HG03280 (cell line): ENCODE measurements around the gene IL21R.
A peak's percentile ranks its signal among the peaks of the same experiment; 100 is the strongest.

Experiments
- ATAC-seq: cut with Tn5 transposase; IDR thresholded peaks from one replicate; pipeline ENCODE4 v1.9.1; 2021; ENCODE audit warnings: mild to moderate bottlenecking, moderate library complexity; ENCODE audit not compliant: unreplicated experiment

Gene IL21R

DNA sequence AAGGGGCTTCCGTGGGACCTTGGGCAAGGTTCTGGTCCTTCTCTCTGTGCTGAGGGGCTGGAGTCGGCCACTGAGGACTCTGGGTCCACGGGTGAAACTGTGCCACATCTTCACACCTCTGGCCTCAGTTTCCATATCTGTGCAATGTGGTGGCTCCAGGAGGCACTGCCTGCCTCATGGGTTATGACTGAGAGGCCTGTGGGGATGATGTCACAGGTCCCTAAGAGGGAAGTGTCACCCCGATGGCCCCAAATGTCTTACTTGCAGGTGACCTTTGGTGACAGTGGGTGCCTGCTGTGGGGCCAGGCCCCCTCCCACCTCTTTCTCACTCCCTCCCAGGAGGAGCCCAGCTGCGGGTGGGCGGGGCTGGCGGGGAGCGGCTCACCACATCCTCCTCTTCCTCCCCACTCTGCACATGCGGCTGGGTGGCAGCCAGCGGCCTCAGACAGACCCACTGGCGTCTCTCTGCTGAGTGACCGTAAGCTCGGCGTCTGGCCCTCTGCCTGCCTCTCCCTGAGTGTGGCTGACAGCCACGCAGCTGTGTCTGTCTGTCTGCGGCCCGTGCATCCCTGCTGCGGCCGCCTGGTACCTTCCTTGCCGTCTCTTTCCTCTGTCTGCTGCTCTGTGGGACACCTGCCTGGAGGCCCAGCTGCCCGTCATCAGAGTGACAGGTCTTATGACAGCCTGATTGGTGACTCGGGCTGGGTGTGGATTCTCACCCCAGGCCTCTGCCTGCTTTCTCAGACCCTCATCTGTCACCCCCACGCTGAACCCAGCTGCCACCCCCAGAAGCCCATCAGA is at the start of gene IL21R:
TSS of gene IL21R (plus strand) at position 407 of the 801 bp plus-strand sequence. CDS start 27,898 bp downstream, outside the sequence.
- ATAC-seq: peak; percentile 60

DNA sequence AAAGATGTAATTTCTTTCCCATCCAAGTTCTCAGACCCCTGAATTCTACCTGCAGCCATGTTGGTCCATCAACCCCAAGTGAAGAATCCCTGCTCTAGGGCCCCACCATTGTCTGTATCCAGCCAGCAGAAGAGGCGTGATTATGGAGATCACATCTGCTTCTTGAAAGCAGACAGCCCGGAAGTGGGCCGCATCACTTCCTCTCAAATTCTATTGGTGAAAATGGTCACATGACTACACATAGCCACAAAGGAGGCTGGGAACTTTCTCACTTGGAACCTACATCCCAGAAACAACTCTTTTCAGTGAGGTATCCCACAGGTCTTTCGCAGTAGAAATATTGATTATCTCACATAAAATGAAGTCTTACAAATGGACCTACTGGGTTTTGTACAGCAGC is 48.1 kb upstream of the IL21R start:
- ATAC-seq: no peak

DNA sequence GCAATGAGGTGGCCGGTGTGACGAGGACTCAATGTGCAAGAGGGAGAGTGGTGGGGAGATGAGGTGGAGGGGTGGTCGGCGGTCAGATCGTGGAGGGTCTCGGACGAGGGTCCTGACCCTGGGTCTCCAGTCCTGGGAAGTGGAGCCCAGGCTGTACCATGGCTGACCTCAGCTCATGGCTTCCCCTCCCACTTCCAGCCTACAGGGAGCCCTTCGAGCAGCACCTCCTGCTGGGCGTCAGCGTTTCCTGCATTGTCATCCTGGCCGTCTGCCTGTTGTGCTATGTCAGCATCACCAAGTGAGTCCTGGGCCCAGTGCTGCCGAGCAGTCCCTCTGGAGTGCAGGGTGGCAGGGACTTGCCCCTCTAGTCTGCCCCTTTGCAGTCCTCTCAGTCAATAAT is 46.4 kb upstream of the IL21R start:
- ATAC-seq: no peak

DNA sequence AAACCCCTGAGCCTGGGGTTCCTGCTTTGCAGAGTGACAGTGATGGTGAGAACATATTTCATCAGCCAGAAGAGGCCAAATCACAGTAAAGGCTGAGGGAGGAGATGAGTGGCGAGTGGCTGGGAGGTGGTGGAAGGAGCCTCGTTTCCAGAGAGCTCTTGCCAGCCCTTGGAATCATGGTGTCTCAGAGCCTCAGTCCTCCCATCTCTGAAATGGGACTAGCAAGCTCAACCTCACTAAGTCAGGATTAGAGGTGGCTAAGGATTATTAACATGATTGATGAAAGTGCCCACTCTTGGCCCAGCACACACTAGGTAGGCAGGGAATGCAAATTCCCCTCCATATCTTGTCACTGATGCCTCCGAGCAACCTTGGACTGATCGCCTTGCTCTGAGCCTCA is 45.2 kb upstream of the IL21R start:
- no peak for ATAC-seq

DNA sequence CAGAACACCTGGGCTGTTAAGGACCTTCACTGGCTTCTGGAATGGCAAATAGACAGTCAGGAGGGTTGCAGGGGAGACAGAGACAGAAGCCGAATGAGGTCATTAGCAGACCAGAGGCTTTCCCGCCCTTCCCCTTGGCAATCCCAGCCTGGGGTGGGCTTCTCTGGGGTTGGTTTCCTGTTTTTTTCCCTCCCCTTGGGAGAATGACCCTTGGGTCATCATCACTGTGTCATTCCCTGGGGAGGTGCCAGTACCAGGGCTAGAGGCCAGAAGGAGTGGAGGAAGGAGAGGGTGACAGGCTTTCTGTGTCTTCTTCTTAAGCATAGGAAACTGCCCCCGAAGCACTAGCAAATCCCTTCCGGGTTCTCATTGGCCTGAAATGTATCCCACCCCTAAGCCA is 42.9 kb upstream of the IL21R start:
- ATAC-seq: no peak

DNA sequence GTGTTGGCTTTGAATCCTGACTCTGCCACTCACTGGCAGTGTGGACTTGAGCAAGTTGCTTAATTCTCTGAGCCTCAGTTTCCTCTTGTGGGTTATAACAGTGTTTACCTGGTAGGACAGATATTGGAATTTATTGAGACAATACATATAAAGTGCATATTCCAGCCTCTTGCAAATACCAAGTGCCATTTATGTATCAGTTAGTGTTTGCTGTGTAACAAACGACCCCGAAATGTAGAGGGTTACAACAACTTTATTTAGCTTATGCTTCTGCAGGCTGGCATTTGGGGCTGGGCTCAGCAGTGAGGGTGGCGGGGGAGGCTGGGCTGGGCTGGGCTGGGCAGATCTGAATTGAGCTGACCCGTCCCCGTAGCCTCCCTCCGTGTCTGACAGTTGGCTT is 42.4 kb upstream of the IL21R start:
- ATAC-seq: no peak

DNA sequence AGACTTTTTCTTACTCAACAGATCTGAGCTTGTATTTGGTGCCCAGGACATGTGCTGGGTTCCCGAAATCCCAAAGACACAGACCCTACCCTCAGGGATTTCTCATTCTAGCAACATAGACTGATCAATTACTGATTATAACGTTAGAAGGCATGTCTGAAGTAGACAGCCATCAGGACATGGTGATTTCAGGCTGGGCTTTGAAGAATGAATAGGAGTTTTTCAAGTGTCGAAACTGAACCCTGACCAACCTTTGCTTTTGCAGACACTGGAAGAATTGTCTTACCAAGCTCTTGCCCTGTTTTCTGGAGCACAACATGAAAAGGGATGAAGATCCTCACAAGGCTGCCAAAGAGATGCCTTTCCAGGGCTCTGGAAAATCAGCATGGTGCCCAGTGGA is 40.0 kb upstream of the IL21R start:
- no peak for ATAC-seq

DNA sequence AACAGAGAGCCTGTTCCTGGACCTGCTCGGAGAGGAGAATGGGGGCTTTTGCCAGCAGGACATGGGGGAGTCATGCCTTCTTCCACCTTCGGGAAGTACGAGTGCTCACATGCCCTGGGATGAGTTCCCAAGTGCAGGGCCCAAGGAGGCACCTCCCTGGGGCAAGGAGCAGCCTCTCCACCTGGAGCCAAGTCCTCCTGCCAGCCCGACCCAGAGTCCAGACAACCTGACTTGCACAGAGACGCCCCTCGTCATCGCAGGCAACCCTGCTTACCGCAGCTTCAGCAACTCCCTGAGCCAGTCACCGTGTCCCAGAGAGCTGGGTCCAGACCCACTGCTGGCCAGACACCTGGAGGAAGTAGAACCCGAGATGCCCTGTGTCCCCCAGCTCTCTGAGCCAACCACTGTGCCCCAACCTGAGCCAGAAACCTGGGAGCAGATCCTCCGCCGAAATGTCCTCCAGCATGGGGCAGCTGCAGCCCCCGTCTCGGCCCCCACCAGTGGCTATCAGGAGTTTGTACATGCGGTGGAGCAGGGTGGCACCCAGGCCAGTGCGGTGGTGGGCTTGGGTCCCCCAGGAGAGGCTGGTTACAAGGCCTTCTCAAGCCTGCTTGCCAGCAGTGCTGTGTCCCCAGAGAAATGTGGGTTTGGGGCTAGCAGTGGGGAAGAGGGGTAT is 39.3 kb upstream of the IL21R start:
- no peak for ATAC-seq

DNA sequence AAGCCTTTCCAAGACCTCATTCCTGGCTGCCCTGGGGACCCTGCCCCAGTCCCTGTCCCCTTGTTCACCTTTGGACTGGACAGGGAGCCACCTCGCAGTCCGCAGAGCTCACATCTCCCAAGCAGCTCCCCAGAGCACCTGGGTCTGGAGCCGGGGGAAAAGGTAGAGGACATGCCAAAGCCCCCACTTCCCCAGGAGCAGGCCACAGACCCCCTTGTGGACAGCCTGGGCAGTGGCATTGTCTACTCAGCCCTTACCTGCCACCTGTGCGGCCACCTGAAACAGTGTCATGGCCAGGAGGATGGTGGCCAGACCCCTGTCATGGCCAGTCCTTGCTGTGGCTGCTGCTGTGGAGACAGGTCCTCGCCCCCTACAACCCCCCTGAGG is 38.7 kb upstream of the IL21R start:
- ATAC-seq: no peak

DNA sequence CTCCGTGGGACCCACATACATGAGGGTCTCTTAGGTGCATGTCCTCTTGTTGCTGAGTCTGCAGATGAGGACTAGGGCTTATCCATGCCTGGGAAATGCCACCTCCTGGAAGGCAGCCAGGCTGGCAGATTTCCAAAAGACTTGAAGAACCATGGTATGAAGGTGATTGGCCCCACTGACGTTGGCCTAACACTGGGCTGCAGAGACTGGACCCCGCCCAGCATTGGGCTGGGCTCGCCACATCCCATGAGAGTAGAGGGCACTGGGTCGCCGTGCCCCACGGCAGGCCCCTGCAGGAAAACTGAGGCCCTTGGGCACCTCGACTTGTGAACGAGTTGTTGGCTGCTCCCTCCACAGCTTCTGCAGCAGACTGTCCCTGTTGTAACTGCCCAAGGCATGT is 38.2 kb upstream of the IL21R start:
- no peak for ATAC-seq

DNA sequence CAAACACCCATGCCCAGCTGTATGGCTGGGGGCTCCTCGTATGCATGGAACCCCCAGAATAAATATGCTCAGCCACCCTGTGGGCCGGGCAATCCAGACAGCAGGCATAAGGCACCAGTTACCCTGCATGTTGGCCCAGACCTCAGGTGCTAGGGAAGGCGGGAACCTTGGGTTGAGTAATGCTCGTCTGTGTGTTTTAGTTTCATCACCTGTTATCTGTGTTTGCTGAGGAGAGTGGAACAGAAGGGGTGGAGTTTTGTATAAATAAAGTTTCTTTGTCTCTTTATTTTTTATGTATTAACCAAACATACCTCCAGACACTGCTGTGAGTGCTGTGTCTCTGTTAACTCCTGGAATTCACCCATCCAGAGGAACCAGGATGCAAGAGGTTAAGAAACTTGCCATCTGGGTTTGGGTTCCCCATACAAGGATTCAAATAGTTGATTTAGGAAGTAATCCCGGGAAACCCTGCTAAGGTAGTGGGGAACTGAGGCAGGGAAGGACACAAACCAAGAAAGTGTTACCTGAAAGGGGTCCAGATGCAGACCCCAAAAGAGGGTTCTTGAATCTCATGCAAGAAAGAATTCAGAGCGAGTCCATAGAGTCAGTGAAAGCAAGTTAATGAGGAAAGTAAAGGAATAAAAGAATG is 37.4 kb upstream of the IL21R start:
- no peak for ATAC-seq

DNA sequence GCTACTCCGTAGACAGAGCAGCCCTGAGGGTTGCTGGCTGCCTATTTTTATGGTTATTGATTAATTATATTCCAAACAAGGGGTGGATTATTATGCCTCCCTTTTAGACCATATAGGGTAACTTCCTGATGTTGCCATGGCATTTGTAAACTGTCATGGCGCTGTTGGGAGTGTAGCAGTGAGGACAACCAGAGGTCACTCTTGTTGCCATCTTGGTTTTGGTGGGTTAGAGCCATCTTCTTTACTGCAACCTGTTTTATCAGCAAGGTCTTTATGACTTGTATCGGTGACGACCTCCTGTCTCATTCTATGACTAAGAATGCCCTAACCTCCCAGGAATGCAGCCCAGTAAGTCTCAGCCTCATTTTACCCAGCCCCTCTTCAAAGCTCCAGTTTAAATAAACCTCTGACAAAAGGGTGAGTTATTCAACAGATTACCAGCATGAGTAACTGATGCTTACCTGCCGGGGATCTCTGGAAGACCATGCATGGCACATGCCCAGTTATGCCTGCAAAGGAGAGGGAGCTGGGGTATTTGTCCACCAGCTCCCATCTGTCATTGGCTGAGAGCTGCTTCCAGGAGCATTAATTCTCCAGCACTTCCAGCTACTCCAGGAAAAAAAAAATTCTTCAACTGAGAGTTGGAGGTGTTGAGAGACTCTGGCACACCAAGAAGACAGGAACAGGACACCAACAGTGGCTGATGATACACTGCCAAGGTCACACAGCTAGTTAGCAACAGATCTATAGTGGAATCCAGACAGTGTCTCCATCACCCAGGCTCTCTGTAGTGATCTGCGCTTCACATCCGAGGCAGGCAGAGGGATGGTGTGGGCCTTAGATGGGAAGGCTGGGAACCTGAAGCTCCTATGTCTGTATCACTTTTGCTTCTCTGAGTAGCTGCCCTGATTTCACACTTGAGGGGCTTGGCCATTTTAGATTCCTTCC is 36.6 kb upstream of the IL21R start:
- no peak for ATAC-seq

DNA sequence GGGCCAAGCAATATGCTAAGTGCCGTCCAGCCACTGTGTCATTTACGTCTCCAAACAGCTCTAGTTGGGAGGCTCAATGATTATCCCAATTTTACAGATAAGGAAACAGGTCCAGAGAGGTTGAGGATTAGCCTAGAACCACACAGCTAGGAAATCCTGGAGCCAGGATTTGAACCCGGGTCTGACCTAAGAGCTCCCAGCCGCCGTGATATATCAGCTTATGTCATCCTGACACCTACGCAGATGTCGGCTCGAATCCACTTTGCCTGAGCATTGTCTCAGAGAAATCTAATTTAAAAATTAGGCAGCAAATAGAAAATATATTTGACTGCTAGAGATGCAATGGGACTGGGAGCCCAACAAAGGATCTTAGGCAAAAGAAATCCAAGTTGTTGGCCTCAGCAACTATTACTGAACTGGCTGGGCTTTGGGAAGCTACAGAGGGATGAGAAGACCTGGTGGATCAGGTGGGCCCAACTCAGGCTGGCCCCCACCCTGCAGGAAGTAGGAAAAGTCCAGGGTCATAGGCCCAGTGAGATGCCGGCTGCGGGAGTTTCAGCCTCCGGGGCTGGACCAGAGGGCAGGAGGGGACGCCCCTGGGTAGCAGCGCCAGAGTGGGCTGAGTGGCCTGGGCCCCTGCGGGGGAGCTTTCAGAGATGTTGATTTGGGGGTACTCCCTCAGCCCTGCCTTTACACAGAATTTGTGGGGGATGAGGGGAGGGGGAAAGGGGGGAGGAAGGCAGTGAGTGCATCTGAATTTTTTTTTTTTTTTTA is 35.1 kb upstream of the IL21R start:
- peak; percentile 17 for ATAC-seq

DNA sequence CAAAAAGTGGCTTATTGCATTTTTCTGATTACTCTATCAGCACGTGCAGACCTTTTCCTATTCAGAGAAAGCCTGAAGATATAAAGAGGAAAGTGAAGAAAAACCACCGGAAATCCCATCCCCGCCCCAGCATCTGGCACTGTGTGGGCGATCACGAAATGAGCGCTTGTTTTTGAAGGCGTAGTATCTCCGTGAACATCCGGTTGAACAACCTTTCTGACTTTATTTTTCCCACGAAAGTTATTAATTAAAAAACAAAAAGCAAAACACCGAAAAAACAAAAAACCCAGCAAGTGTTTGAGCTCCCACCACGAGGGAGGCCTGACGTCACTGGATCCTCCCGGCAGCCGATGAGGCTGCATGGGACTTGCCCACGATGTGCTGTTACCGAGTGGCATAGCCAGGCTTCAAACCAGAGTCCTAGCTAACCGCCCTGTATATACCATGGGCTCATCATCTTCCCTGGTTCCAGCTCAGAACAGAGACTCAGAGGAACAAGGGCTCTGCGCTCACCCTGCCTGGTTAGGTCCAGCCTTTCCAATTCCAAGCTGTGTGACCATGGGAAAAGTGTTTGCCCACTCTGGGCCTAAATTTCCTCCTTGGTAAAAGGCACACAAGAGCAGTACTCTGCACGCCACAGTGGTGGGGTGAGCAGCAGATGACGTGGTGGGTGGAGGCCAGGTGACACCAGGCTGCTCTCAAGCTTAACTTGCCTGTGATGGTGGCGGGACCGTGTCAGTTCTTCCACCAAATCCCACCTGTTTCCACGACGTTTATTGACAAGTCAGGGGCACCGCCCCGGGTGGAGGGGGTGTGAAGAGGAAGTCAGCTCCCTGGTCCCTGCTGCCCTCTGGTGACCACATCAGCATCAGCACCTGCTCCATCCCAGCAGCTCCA is 34.3 kb upstream of the IL21R start:
- ATAC-seq: peak; percentile 62

DNA sequence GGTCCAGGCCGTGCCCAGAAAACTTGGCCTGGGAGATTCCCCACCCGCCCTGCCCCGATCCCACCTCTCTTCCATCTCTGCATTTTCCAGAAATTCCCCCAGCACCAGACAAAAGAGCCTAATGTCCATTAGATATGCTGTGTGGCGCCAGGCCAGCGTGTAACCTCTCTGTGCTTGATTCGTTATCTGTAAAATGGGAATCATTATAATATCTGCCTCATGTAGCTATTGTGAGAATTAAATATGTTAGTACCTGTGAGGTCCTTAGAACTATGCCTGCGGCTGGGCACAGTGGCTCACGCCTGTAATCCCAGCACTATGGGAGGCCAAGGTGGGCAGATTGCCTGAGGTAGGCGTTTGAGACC is 33.6 kb upstream of the IL21R start:
- no peak for ATAC-seq

DNA sequence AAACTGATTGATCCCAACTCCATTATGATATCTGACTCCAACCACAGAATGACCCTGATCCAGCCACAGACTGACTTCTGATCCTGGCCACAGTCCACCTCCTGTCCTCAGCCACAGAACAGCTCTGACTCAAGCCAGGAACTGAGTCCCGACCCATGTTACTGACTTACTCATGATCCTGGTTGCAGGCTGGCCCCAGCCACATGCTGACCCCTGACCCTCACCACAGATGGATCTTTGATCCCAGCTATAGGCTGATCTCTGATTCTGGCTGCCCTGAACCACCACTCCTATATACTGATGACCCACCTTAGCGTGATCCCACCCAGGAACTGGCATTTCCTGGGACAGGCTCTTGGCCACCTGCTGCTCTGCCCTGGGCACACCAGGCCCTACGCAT is 32.2 kb upstream of the IL21R start:
- ATAC-seq: no peak

DNA sequence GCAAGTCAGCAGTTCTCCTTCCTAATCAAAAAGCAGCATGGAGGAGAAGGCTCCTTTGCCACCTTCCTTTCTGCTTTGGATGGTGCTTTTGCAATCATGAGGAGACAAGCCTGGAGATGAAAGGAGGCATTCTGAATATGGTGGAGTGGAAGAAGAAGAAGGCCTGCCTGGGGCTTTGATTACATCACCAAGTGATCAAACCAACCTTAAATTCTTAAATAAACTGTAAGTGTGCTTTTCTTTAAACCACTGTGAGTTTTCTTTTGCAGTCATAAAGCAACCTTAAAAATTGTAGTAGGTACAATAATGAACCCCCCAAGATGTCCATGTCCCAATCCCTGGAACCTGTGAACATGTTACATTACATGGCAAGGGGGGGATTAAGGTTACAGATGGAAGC is 31.7 kb upstream of the IL21R start:
- no peak for ATAC-seq

DNA sequence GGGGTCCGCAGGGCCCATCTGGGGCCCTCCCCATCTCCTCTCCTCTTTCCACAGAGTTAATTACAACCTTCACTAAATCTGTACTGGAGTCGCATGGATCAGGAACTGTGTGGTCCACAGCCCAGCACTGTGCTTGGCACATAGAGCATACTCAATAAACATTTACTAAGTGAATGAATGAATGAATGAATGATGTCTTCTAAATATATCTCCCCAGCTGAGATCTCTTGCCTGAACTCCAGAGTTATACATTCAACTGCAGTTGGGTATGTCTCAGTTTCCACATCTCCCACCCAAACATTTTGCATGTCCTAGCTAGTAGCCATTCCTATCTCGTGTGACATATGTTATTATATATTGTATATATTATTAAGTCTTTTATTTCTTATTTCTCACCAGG is 28.7 kb upstream of the IL21R start:
- ATAC-seq: no peak

DNA sequence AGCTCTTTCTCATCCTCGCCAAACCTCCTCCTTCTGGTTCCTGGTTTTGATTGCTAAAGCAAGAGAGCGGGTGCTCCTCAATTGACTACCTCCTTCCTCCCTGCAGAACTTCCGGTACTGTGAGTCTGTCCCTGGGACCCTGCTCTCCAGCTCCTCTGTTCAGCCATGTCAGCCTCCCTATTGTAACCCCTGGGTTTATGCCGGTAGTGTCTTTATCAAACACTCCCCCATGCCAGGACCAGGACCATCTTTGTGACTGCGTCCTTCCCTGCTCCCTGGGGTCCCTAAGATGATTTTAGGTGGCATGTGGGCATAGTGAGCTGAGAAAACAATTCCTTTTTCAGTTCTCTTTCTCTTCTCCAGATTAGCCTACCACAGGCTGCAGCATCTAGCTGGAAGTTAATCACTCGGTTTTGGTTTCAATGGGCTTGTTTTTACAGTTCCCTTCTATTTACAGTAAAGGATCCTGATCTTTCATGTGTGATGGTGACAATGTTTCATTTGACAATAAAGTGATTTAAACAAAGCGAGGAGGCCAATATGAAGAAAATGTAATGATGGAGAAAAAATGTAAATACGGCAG is 27.7 kb upstream of the IL21R start:
- peak; percentile 19 for ATAC-seq
